Ascending aorta (tissue), 2 donors: ENCODE data around the gene AKAP13. TPM values are rescaled to one million over a fixed set of nuclear protein-coding genes. Genes with fewer than 3 reads are reported as not detected.

Experiments used
- DNase-seq, 2 donors: peaks; one replicate each; pipeline ENCODE4 v3.0.0-alpha.2; 2019; ENCODE audit warnings: low spot score in 2 of 2
- H3K27ac ChIP-seq, 2 donors: fragments of 200-600 bp; sonication (generic); one replicate each; pipeline ENCODE4 v1.5.1; 2016 to 2017; ENCODE audit warnings: mild to moderate bottlenecking in 1 of 2
- H3K27me3 ChIP-seq: fragments of 200-600 bp; sonication (generic); one replicate; pipeline ENCODE4 v1.5.1; 2017
- H3K36me3 ChIP-seq, 2 donors: fragments of 200-600 bp; sonication (generic); one replicate each; pipeline ENCODE4 v1.5.1; 2016
- H3K4me1 ChIP-seq, 2 donors: fragments of 200-600 bp; sonication (generic); one replicate each; pipeline ENCODE4 v1.5.1; 2016 to 2017; ENCODE audit warnings: mild to moderate bottlenecking in 1 of 2
- H3K4me3 ChIP-seq, 2 donors: fragments of 200-600 bp; sonication (generic); one replicate each; pipeline ENCODE4 v1.5.1; 2016 to 2017; ENCODE audit warnings: mild to moderate bottlenecking in 1 of 2
- H3K9me3 ChIP-seq, 2 donors: fragments of 200-600 bp; sonication (generic); one replicate each; pipeline ENCODE4 v1.5.1; 2016
- CTCF ChIP-seq, 3 experiments: fragments of 200-600 bp in 2 of 3; fragments of 450-650 bp in 1 of 3; sonication (generic) in 2 of 3; IDR thresholded peaks; one replicate each; pipeline ENCODE4 v1.5.1; 2016 to 2019; ENCODE audit warnings: antibody characterized with exemption in 3 of 3, mild to moderate bottlenecking in 1 of 3, moderate library complexity in 1 of 3
- intact Hi-C: fragments of 100-400 bp; cut with DNase I; formaldehyde crosslinking; loops from one replicate; pipeline ENCODE4 v1.15.1; 2023
- total RNA-seq: library from RNA; depleted of rRNA; stranded (reverse); fragments of >200 nt; gene quantifications from one replicate; pipeline ENCODE4 v1.1.0, GENCODE V29; 2016

AKAP13 gene
- total RNA-seq, 1 donor from 2014 or later, result 74.3 TPM

DNA sequence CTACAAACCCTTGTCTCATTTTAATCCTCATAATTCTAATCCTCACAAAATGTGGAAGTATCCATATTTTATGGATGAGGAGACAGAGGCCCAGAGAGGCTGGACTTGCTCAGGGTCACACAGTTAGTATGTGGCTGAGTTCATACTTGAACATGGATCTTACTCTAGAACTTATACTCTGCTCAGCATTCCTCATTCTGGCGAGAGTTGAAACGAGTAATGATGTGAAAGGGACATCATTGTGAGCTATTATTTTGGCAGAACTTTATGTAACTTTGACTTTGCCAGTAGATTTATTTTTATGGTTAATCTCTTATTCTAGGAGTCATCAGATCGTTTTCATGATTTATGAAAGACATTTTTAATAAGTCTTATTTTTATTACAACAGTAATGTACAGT, 17.5 kb downstream of the AKAP13 start:
- peaks cover 0 to 26% of the 10 kb centered on the region in 2 donors for H3K4me1 ChIP-seq
- H3K27me3 ChIP-seq, result no peaks in the 10 kb centered on the region
- DNase-seq, result no peak
- no peaks in the 10 kb centered on the region for H3K9me3 ChIP-seq
- H3K27ac ChIP-seq, result no peak overlapping the region
- H3K4me3 ChIP-seq, result no peak overlapping the region
- no peak for TF ChIP-seq CTCF (IDR thresholded peaks at IDR 0.05)
- no peaks in the 10 kb centered on the region for H3K36me3 ChIP-seq
- intact Hi-C loops, result no loop called here

GRCh38 chr15:85398822-85399221, 18.4 kb downstream of the AKAP13 start:
- no peaks in the 10 kb centered on the region for H3K9me3 ChIP-seq
- no peak overlapping the region for H3K27ac ChIP-seq
- intact Hi-C loops, result no loop called here
- H3K36me3 ChIP-seq, result no peaks in the 10 kb centered on the region
- no peak for DNase-seq
- H3K4me1 ChIP-seq, result peaks cover 0 to 35% of the 10 kb centered on the region in 2 donors
- no peak for TF ChIP-seq CTCF (IDR thresholded peaks at IDR 0.05)
- no peak overlapping the region for H3K4me3 ChIP-seq
- H3K27me3 ChIP-seq, result no peaks in the 10 kb centered on the region

GRCh38 chr15:85399627-85400026, 19.2 kb downstream of the AKAP13 start:
- H3K4me3 ChIP-seq, result no peak overlapping the region
- no peaks in the 10 kb centered on the region for H3K27me3 ChIP-seq
- no peak overlapping the region for H3K27ac ChIP-seq
- no peaks in the 10 kb centered on the region for H3K36me3 ChIP-seq
- intact Hi-C loops, result no loop called here
- no peaks in the 10 kb centered on the region for H3K9me3 ChIP-seq
- TF ChIP-seq CTCF (IDR thresholded peaks at IDR 0.05), result no peak
- no peak for DNase-seq
- H3K4me1 ChIP-seq, result peaks cover 0 to 43% of the 10 kb centered on the region in 2 donors

DNA sequence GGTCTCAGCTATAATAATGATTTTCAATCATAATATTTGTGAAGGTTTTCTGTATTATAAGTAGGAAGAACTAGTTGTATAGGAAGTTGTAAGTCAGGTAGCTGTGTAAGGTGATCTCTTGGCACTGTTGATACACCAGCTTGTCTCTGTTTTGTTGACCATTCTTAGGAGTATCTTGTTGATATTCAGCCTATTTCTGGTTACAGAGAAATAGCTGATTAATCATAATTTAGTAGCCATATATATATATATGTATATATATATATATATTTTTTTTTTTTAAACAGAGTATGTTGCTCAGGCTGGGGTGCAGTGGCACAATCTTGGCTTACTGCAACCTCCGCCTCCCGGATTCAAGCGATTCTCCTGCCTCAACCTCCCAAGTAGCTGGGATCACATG, 20.2 kb downstream of the AKAP13 start:
- H3K4me1 ChIP-seq, result peaks cover under 1 to 47% of the 10 kb centered on the region in 2 donors
- no peak for TF ChIP-seq CTCF (IDR thresholded peaks at IDR 0.05)
- H3K27ac ChIP-seq, result no peak overlapping the region
- intact Hi-C loops, result no loop called here
- no peak overlapping the region for H3K4me3 ChIP-seq
- no peaks in the 10 kb centered on the region for H3K27me3 ChIP-seq
- DNase-seq, result no peak
- no peaks in the 10 kb centered on the region for H3K36me3 ChIP-seq
- H3K9me3 ChIP-seq, result no peaks in the 10 kb centered on the region

DNA sequence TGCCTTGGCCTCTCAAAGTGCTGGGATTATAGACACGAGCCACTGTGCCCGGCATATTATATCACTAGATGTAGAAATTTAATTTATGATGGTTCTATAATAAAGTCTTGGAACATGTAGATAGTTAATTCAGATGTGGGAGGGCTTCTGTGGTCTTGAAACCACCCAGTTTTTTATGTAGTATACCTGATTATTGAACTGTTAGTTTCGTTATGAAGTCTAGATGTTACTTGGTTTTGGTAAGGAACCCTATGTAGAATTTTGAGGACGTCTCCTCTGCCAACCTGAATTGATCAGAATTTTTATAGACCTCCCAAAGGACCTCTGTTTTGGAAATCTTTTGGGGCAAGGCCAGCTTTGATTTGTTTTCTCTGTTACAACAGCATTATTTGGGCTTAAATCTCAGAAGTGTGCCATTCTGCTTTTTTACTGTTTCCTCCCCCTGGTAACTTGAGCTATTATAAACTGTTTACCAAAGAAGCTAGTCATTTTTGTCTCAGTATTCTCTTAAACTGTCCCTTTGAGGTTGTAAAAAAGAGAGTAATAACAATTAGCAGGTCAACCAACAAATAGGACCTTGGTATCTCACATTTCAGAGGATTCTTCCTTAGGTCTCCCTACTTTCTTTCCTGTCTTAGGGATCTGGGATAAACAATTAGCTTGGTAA, 20.8 kb downstream of the AKAP13 start:
- no peaks in the 10 kb centered on the region for H3K9me3 ChIP-seq
- TF ChIP-seq CTCF (IDR thresholded peaks at IDR 0.05), result no peak
- peak overlapping the region in 1 of 2 donors; percentile 39 for H3K27ac ChIP-seq
- no peaks in the 10 kb centered on the region for H3K27me3 ChIP-seq
- no peak for DNase-seq
- no peaks in the 10 kb centered on the region for H3K36me3 ChIP-seq
- peaks cover 6 to 53% of the 10 kb centered on the region in 2 donors for H3K4me1 ChIP-seq
- intact Hi-C loops, result no loop called here
- H3K4me3 ChIP-seq, result no peak overlapping the region
